ENCODE measurements around the gene PHF14. TPM values are rescaled to one million over a fixed set of nuclear protein-coding genes. Genes with fewer than 3 reads are reported as not detected.

Gene PHF14
- total RNA-seq, 1 experiment from 2014 or later = 40.2 TPM

- Mint-ChIP-seq H3K27me3 (ENCODE audit: unreplicated experiment) (no peaks in the 10 kb centered on the region), H3K27ac (ENCODE audit: unreplicated experiment) (no peak overlapping the region), H3K36me3 (ENCODE audit: insufficient read depth, unreplicated experiment) (no peaks in the 10 kb centered on the region), H3K4me3 (ENCODE audit: low read depth, unreplicated experiment) (no peak overlapping the region), H3K9me3 (ENCODE audit: low read depth, unreplicated experiment) (no peaks in the 10 kb centered on the region), H3K4me1 (ENCODE audit: low read depth, unreplicated experiment) (no peaks in the 10 kb centered on the region)
- BruUV-seq (replicated peaks) = no TSS peak
- DNase-seq = no peak
- CTCF ChIA-PET = no interaction called here
- TF ChIP-seq, protein P1, sequence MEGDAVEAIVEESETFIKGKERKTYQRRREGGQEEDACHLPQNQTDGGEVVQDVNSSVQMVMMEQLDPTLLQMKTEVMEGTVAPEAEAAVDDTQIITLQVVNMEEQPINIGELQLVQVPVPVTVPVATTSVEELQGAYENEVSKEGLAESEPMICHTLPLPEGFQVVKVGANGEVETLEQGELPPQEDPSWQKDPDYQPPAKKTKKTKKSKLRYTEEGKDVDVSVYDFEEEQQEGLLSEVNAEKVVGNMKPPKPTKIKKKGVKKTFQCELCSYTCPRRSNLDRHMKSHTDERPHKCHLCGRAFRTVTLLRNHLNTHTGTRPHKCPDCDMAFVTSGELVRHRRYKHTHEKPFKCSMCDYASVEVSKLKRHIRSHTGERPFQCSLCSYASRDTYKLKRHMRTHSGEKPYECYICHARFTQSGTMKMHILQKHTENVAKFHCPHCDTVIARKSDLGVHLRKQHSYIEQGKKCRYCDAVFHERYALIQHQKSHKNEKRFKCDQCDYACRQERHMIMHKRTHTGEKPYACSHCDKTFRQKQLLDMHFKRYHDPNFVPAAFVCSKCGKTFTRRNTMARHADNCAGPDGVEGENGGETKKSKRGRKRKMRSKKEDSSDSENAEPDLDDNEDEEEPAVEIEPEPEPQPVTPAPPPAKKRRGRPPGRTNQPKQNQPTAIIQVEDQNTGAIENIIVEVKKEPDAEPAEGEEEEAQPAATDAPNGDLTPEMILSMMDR (IDR thresholded peaks at IDR 0.05; ENCODE audit: unreplicated experiment) = no peak
- intact Hi-C loops (cut with micrococcal nuclease; ENCODE audit: unreplicated experiment) = loop anchor here (5.0 kb wide), 1 partner anchor 129 kb away; no protein-coding TSS in a partner anchor
These were observed 239.6 kb downstream of the PHF14 start for GRCh38 chr7:11213266-11213665.

DNA sequence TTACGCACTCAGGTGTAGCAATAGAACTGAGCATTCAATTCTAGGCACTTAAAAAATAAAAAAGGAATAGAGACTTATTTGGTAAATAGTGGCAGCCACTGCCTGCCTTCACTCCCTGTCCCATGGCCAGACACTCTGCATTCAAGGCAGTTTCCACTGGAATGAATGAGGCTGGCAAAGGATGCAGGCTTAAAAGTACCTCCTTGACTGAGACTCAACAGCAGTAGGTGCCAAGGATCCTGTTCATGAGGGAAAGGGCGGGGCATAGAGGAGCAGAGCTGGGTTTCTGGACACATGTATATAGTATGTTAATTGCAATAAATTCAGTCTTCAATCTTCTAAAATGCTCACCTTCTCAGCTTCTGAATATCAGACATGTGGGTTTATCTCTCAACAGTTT lies 242.6 kb downstream of the PHF14 start:
- CTCF ChIA-PET = no interaction called here
- TF ChIP-seq, protein P1 (IDR thresholded peaks at IDR 0.05; ENCODE audit: unreplicated experiment) = no peak
- H3K36me3 Mint-ChIP-seq (ENCODE audit: insufficient read depth, unreplicated experiment) = no peaks in the 10 kb centered on the region
- BruUV-seq (replicated peaks) = no TSS peak
- DNase-seq = no peak
- no peak overlapping the region for H3K27ac Mint-ChIP-seq (ENCODE audit: unreplicated experiment)
- no peak overlapping the region for H3K4me3 Mint-ChIP-seq (ENCODE audit: low read depth, unreplicated experiment)
- intact Hi-C loops (cut with micrococcal nuclease; ENCODE audit: unreplicated experiment) = no loop called here
- H3K9me3 Mint-ChIP-seq (ENCODE audit: low read depth, unreplicated experiment) = no peaks in the 10 kb centered on the region
- no peaks in the 10 kb centered on the region for H3K4me1 Mint-ChIP-seq (ENCODE audit: low read depth, unreplicated experiment)
- H3K27me3 Mint-ChIP-seq (ENCODE audit: unreplicated experiment) = no peaks in the 10 kb centered on the region

GRCh38 chr7:11217848-11218565 lies 244.3 kb downstream of the PHF14 start:
- H3K27me3 Mint-ChIP-seq (ENCODE audit: unreplicated experiment) = no peaks in the 10 kb centered on the region
- CTCF ChIA-PET = no interaction called here
- no peaks in the 10 kb centered on the region for H3K9me3 Mint-ChIP-seq (ENCODE audit: low read depth, unreplicated experiment)
- no peaks in the 10 kb centered on the region for H3K36me3 Mint-ChIP-seq (ENCODE audit: insufficient read depth, unreplicated experiment)
- H3K4me3 Mint-ChIP-seq (ENCODE audit: low read depth, unreplicated experiment) = no peak overlapping the region
- H3K27ac Mint-ChIP-seq (ENCODE audit: unreplicated experiment) = no peak overlapping the region
- intact Hi-C loops (cut with micrococcal nuclease; ENCODE audit: unreplicated experiment) = no loop called here
- TF ChIP-seq, protein P1 (IDR thresholded peaks at IDR 0.05; ENCODE audit: unreplicated experiment) = no peak
- no peak for DNase-seq
- no peaks in the 10 kb centered on the region for H3K4me1 Mint-ChIP-seq (ENCODE audit: low read depth, unreplicated experiment)
- BruUV-seq (replicated peaks) = no TSS peak

All from Calu3 (cell line).